Glutamatergic neuron (in vitro differentiated cells): Measurements from ENCODE around the gene APLP2. TPM values are rescaled to one million over a fixed set of nuclear protein-coding genes. Genes with fewer than 3 reads are reported as not detected.

Experiments
- DNase-seq: peaks from one replicate; pipeline ENCODE4 v3.0.0; 2022
- H3K27ac Mint-ChIP-seq: one replicate; pipeline ENCODE4 v1.8.0; 2020; ENCODE audit warnings: mild to moderate bottlenecking, mixed read lengths, inconsistent platforms; ENCODE audit not compliant: unreplicated experiment
- H3K27me3 Mint-ChIP-seq: one replicate; pipeline ENCODE4 v1.8.0; 2020; ENCODE audit warnings: mild to moderate bottlenecking, moderate library complexity, mixed read lengths, inconsistent platforms; ENCODE audit not compliant: unreplicated experiment
- H3K36me3 Mint-ChIP-seq: one replicate; pipeline ENCODE4 v1.8.0; 2020; ENCODE audit warnings: mild to moderate bottlenecking, mixed read lengths, inconsistent platforms; ENCODE audit not compliant: unreplicated experiment
- H3K4me1 Mint-ChIP-seq: one replicate; pipeline ENCODE4 v1.8.0; 2020; ENCODE audit warnings: mild to moderate bottlenecking, low read depth, mixed read lengths, inconsistent platforms; ENCODE audit not compliant: unreplicated experiment
- H3K4me3 Mint-ChIP-seq: one replicate; pipeline ENCODE4 v1.8.0; 2020; ENCODE audit warnings: mild to moderate bottlenecking, mixed read lengths, inconsistent platforms; ENCODE audit not compliant: unreplicated experiment
- H3K9me3 Mint-ChIP-seq: one replicate; pipeline ENCODE4 v1.8.0; 2020; ENCODE audit warnings: mild to moderate bottlenecking, moderate library complexity, mixed read lengths, inconsistent platforms; ENCODE audit not compliant: unreplicated experiment
- total RNA-seq: library from RNA; stranded (reverse); fragmentation: NEBNext Ultra II Directional; extraction: Animal tissue kit (Norgen Biotek cat#: 25700); gene quantifications from one replicate; pipeline ENCODE4 v1.2.1, GENCODE V29; 2021; ENCODE audit not compliant: unreplicated experiment
- TF ChIP-seq, protein P1 (sequence below): fragments of 200-600 bp; sonication (generic); IDR thresholded peaks from one replicate; pipeline ENCODE4 v1.5.0; 2021; ENCODE audit not compliant: partially characterized antibody, unreplicated experiment

APLP2 gene
- total RNA-seq, 1 donor from 2014 or later, result 183 TPM

DNA sequence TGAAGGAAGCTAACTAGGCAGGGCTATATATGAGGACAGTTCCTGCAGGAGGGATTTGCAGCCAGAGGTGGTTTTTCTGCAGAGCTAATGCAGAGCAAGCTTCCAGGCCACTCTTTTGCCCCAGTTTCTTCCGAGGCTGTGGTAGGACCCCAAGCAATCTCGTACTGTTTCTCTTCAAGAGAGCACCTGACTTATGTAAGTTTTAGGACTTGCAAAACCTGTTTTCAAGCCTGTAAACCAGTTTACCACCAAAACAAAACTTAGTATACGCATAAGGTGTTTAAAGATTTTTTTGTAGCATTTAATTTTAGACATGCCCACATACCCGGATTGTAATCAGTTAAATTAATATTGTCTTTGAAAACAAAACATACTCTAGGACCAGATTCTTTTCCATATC, 7.7 kb upstream of the APLP2 start:
- H3K27me3 Mint-ChIP-seq, result no peaks in the 10 kb centered on the region
- no peak for DNase-seq
- TF ChIP-seq, protein P1, sequence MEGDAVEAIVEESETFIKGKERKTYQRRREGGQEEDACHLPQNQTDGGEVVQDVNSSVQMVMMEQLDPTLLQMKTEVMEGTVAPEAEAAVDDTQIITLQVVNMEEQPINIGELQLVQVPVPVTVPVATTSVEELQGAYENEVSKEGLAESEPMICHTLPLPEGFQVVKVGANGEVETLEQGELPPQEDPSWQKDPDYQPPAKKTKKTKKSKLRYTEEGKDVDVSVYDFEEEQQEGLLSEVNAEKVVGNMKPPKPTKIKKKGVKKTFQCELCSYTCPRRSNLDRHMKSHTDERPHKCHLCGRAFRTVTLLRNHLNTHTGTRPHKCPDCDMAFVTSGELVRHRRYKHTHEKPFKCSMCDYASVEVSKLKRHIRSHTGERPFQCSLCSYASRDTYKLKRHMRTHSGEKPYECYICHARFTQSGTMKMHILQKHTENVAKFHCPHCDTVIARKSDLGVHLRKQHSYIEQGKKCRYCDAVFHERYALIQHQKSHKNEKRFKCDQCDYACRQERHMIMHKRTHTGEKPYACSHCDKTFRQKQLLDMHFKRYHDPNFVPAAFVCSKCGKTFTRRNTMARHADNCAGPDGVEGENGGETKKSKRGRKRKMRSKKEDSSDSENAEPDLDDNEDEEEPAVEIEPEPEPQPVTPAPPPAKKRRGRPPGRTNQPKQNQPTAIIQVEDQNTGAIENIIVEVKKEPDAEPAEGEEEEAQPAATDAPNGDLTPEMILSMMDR, result no peak
- no peak overlapping the region for H3K4me3 Mint-ChIP-seq
- no peaks in the 10 kb centered on the region for H3K36me3 Mint-ChIP-seq
- no peak overlapping the region for H3K27ac Mint-ChIP-seq
- H3K4me1 Mint-ChIP-seq, result peaks cover 3% of the 10 kb centered on the region
- no peaks in the 10 kb centered on the region for H3K9me3 Mint-ChIP-seq

- no peak for DNase-seq
- no peak overlapping the region for H3K4me3 Mint-ChIP-seq
- H3K27ac Mint-ChIP-seq, result no peak overlapping the region
- no peaks in the 10 kb centered on the region for H3K36me3 Mint-ChIP-seq
- peaks cover 2% of the 10 kb centered on the region for H3K9me3 Mint-ChIP-seq
- H3K4me1 Mint-ChIP-seq, result peaks cover 7% of the 10 kb centered on the region
- TF ChIP-seq, protein P1, result no peak
- H3K27me3 Mint-ChIP-seq, result peaks cover under 1% of the 10 kb centered on the region
Measured at GRCh38 chr11:130063451-130063850, 6.2 kb upstream of the APLP2 start.

DNA sequence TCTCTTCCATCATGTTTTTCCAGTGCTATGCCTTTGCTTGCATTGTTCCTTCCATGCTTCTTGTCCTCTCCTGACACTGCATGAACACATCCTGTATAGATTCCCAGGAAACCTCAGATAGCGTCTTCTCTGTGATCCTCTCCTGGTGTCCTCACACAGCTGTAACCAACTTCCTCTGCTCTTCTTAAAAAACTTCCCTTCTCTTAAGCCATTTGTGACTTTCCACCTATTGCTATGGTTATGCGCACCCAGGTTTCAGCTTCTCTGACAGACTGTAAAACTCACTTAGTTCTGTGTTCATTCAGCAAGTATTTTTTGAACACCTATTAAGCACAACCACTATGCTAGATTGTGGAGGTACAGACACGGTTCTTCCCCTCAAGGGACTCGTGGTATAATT, 5.1 kb upstream of the APLP2 start:
- no peak overlapping the region for H3K4me3 Mint-ChIP-seq
- H3K36me3 Mint-ChIP-seq, result no peaks in the 10 kb centered on the region
- TF ChIP-seq, protein P1, result no peak
- H3K4me1 Mint-ChIP-seq, result peaks cover 13% of the 10 kb centered on the region
- peaks cover 6% of the 10 kb centered on the region for H3K27me3 Mint-ChIP-seq
- DNase-seq, result no peak
- H3K27ac Mint-ChIP-seq, result no peak overlapping the region
- H3K9me3 Mint-ChIP-seq, result peaks cover 9% of the 10 kb centered on the region

DNA sequence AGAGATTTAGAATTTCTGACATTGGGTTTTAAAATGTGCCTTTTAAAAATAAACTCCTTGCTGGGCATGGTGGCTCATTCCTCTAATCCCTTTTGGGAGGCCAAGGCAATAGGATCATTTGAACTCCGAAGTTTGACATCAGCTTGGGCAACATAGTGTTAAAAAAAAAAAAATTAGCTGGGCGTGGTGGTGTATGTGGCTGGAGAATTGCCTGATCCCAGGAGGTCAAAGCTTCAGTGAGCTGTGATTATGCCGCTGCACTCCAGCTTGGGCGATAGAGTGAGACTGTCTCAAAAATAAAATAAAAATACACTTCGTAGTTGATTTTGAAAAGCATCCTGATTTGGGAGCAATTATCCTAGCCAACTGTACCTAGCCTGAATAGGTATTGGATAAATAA, 3.4 kb upstream of the APLP2 start:
- H3K27me3 Mint-ChIP-seq, result peaks cover 7% of the 10 kb centered on the region
- TF ChIP-seq, protein P1, result no peak
- no peak for DNase-seq
- H3K27ac Mint-ChIP-seq, result no peak overlapping the region
- H3K4me1 Mint-ChIP-seq, result peaks cover 15% of the 10 kb centered on the region
- peaks cover 13% of the 10 kb centered on the region for H3K9me3 Mint-ChIP-seq
- H3K4me3 Mint-ChIP-seq, result peak overlapping the region; percentile 14
- no peaks in the 10 kb centered on the region for H3K36me3 Mint-ChIP-seq

GRCh38 chr11:130068546-130068985, 1.1 kb upstream of the APLP2 start:
- TF ChIP-seq, protein P1, result no peak
- Mint-ChIP-seq H3K9me3 (peaks cover 13% of the 10 kb centered on the region), H3K36me3 (no peaks in the 10 kb centered on the region), H3K4me1 (peaks cover 21% of the 10 kb centered on the region), H3K4me3 (peak overlapping the region; percentile 94), H3K27ac (peak overlapping the region; percentile 87), H3K27me3 (peaks cover 7% of the 10 kb centered on the region)
- no peak for DNase-seq
